SK-N-MC (cell line): ENCODE data around the gene KCNMA1.

Source experiments
- EZH2 ChIP-seq: fragments of 200-600 bp; sonication (generic); IDR thresholded peaks from one replicate; pipeline ENCODE4 v1.6.1; 2017; ENCODE audit warnings: antibody characterized with exemption
- POLR2AphosphoS5 ChIP-seq: IDR thresholded peaks from 2 replicates; pipeline ENCODE4 v1.6.1; 2012; ENCODE audit warnings: mild to moderate bottlenecking, low read depth, low read length, borderline replicate concordance

- TF ChIP-seq EZH2 (no peak), POLR2AphosphoS5 (no peak)
Measured at GRCh38 chr10:77197544-77197943, 440.1 kb downstream of the KCNMA1 start.
